Activated T-helper 1 cell treated with anti-CD3 and anti-CD28 coated beads, Interleukin-2, amount 50 U/mL, for 16 hours (primary cell): ENCODE data around the gene PFKFB4.
"Not testable (repeated sequence)": the region's sequence is repeated elsewhere in the genome, so short reads cannot be mapped to it uniquely, and the experiment has no call there.

ENCODE experiments used
- DNase-seq, 2 donors: peaks; one replicate each; pipeline ENCODE4 v3.0.0-alpha.2; 2020; ENCODE audit warnings: low read depth in 1 of 2, low spot score in 1 of 2

Gene PFKFB4

GRCh38 chr3:48535578-48535977 is 21.0 kb downstream of the PFKFB4 start:
- DNase-seq, result no peak

- DNase-seq, result no peak
Measured at GRCh38 chr3:48532977-48533337, 23.6 kb downstream of the PFKFB4 start.

GRCh38 chr3:48532271-48532976 is 24.2 kb downstream of the PFKFB4 start:
- no peak for DNase-seq

GRCh38 chr3:48530701-48531100 is 25.9 kb downstream of the PFKFB4 start:
- DNase-seq, result not testable (repeated sequence)

- no peak for DNase-seq
Measured at GRCh38 chr3:48528754-48529153, 27.8 kb downstream of the PFKFB4 start.

GRCh38 chr3:48528048-48528447 is 28.6 kb downstream of the PFKFB4 start:
- DNase-seq, result no peak

GRCh38 chr3:48524970-48525369 is 31.6 kb downstream of the PFKFB4 start:
- DNase-seq, result no peak

- DNase-seq, result no peak
Measured at GRCh38 chr3:48521635-48522034, 35.0 kb downstream of the PFKFB4 start.

- no peak for DNase-seq
Measured at GRCh38 chr3:48519277-48519643, 37.3 kb downstream of the PFKFB4 start.

- no peak for DNase-seq
Measured at GRCh38 chr3:48518638-48519276, 37.8 kb downstream of the PFKFB4 start.

GRCh38 chr3:48518069-48518468 is 38.5 kb downstream of the PFKFB4 start:
- no peak for DNase-seq

GRCh38 chr3:48516571-48516970 is 40.0 kb downstream of the PFKFB4 start:
- DNase-seq, result no peak

- DNase-seq, result no peak
Measured at GRCh38 chr3:48514431-48515227, 42.0 kb downstream of the PFKFB4 start.

GRCh38 chr3:48511551-48511950 is 45.1 kb downstream of the PFKFB4 start:
- DNase-seq, result no peak

GRCh38 chr3:48507256-48508061 is 49.1 kb downstream of the PFKFB4 start:
- peak; percentile 50 to 57 for DNase-seq

GRCh38 chr3:48505968-48506504 is 50.6 kb downstream of the PFKFB4 start:
- DNase-seq, result no peak

- DNase-seq, result no peak
Measured at GRCh38 chr3:48505146-48505545, 51.5 kb downstream of the PFKFB4 start.

GRCh38 chr3:48504051-48504946 is 52.3 kb downstream of the PFKFB4 start, which contains the start of gene SHISA5:
SHISA5 (minus strand) TSS chr3:48504174; CDS start chr3:48504094, 80 bp downstream.
- DNase-seq, result peak; percentile 27 to 30

GRCh38 chr3:48503401-48504050 is 53.1 kb downstream of the PFKFB4 start:
- DNase-seq, result no peak
